ENCODE data around the gene C5. TPM values are rescaled to one million over a fixed set of nuclear protein-coding genes. Genes with fewer than 3 reads are reported as not detected.

C5 gene
- total RNA-seq, 5 donors from 2014 or later (not counting 1 experiment from before 2014, with no cell fraction given), result 0.90 to 2.4 (median 1.7) TPM

- Histone ChIP-seq H3K36me3 (ENCODE audit: control insufficient read depth in 2 of 2, extremely low read depth in 1 of 2, insufficient read depth in 1 of 2, low read length in 1 of 2) (peaks cover 0 to 40% of the 10 kb centered on the region in 2 donors), H3K9me3 (no peaks in the 10 kb centered on the region), H3K4me1 (ENCODE audit: control insufficient read depth in 1 of 2, extremely low read depth in 1 of 2, insufficient read depth in 2 of 2, low read length in 2 of 2) (no peaks in the 10 kb centered on the region), H3K27me3 (replicated peaks in 1 of 2; ENCODE audit: control insufficient read depth in 2 of 2, extremely low read depth in 1 of 2, insufficient read depth in 2 of 2, low read length in 1 of 2) (no peaks in the 10 kb centered on the region), H3K4me3 (ENCODE audit: control insufficient read depth in 1 of 2, extremely low read depth in 1 of 2, low read length in 1 of 2) (no peak overlapping the region), H3K27ac (ENCODE audit: low read length) (no peak overlapping the region)
- Mint-ChIP-seq H3K36me3 (peaks cover 46% of the 10 kb centered on the region), H3K27ac (no peak overlapping the region), H3K27me3 (no peaks in the 10 kb centered on the region), H3K9me3 (no peaks in the 10 kb centered on the region), H3K4me3 (no peak overlapping the region), H3K4me1 (peaks cover 22 to 27% (median 24%) of the 10 kb centered on the region in 3 donors)
- DNase-seq (no peak), ATAC-seq (replicated peaks in 1 of 4) (no peak)
- ChIA-PET POLR2A (interaction anchor here in 1 of 2 donors (0.6 kb wide), 2 partner anchors 10 to 1742 kb away, joined by 3 to 5 read pairs; no protein-coding TSS in a partner anchor), CTCF (interaction anchor here (0.7 to 1.3 kb wide), 5 partner anchors 10 to 372 kb away, joined by 3 to 6 read pairs (median 4); no protein-coding TSS in a partner anchor)
- no CpG with 5 or more reads among the region's 1 CpG for WGBS (ENCODE audit: insufficient coverage)
These were observed 32.0 kb upstream of the C5 start for GRCh38 chr9:121082075-121082474.

- peak overlapping the region; percentile 97 to 100 (median 97) for H3K4me3 Mint-ChIP-seq
- H3K9me3 Mint-ChIP-seq, result no peaks in the 10 kb centered on the region
- 0% methylated on average over 15 of the region's 19 CpGs for WGBS (ENCODE audit: insufficient coverage)
- peak overlapping the region; percentile 88 to 91 for H3K27ac Mint-ChIP-seq
- H3K27me3 Mint-ChIP-seq, result no peaks in the 10 kb centered on the region
- H3K4me3 ChIP-seq (ENCODE audit: control insufficient read depth in 1 of 2, extremely low read depth in 1 of 2, low read length in 1 of 2), result peak overlapping the region; percentile 77 to 91
- CTCF ChIA-PET, result interaction anchor here in 1 of 2 donors (0.7 to 1.9 kb wide), 6 partner anchors 10 to 455 kb away, joined by 3 to 5 read pairs (median 5); no protein-coding TSS in a partner anchor
- peak overlapping the region; percentile 80 for H3K27ac ChIP-seq (ENCODE audit: low read length)
- peaks cover 48 to 60% (median 54%) of the 10 kb centered on the region in 3 donors for H3K4me1 Mint-ChIP-seq
- peaks cover 8 to 21% of the 10 kb centered on the region in 2 experiments for H3K4me1 ChIP-seq (ENCODE audit: control insufficient read depth in 1 of 2, extremely low read depth in 1 of 2, insufficient read depth in 2 of 2, low read length in 2 of 2)
- POLR2A ChIA-PET, result interaction anchor here in 1 of 2 donors (1.9 kb wide), 1 partner anchor 46 kb away, joined by 6 read pairs; no protein-coding TSS in a partner anchor
- H3K36me3 Mint-ChIP-seq, result peaks cover 7% of the 10 kb centered on the region
- H3K27me3 ChIP-seq (replicated peaks in 1 of 2; ENCODE audit: control insufficient read depth in 2 of 2, extremely low read depth in 1 of 2, insufficient read depth in 2 of 2, low read length in 1 of 2), result no peaks in the 10 kb centered on the region
- DNase-seq, result peak in 16 of 35 experiments; percentile 1 to 62 (median 12)
- no peaks in the 10 kb centered on the region for H3K9me3 ChIP-seq
- peaks cover 0 to 9% of the 10 kb centered on the region in 2 donors for H3K36me3 ChIP-seq (ENCODE audit: control insufficient read depth in 2 of 2, extremely low read depth in 1 of 2, insufficient read depth in 1 of 2, low read length in 1 of 2)
- peak; percentile 17 to 43 (median 31) for ATAC-seq (replicated peaks in 1 of 4)
These were observed 25.4 kb upstream of the C5 start for GRCh38 chr9:121075251-121076036.

- Mint-ChIP-seq H3K9me3 (no peaks in the 10 kb centered on the region), H3K4me1 (peaks cover 48 to 59% (median 54%) of the 10 kb centered on the region in 3 donors), H3K27ac (peak within 1 kb of the TSS; percentile 88 to 91), H3K36me3 (no peaks in the 10 kb centered on the region), H3K4me3 (peak within 1 kb of the TSS; percentile 97 to 100 (median 97)), H3K27me3 (no peaks in the 10 kb centered on the region)
- no peaks in the 10 kb centered on the region for H3K27me3 ChIP-seq (replicated peaks in 1 of 2; ENCODE audit: control insufficient read depth in 2 of 2, extremely low read depth in 1 of 2, insufficient read depth in 2 of 2, low read length in 1 of 2)
- CTCF ChIA-PET, result interaction anchor here in 1 of 2 donors (0.5 to 0.9 kb wide), 2 partner anchors 15 to 455 kb away, joined by 3 read pairs; no protein-coding TSS in a partner anchor
- no peaks in the 10 kb centered on the region for H3K9me3 ChIP-seq
- H3K27ac ChIP-seq (ENCODE audit: low read length), result peak within 1 kb of the TSS; percentile 80
- POLR2A ChIA-PET, result no interaction called here
- WGBS (ENCODE audit: insufficient coverage), result under 1% methylated on average over 84 of the region's 85 CpGs
- peak within 1 kb of the TSS; percentile 77 to 91 for H3K4me3 ChIP-seq (ENCODE audit: control insufficient read depth in 1 of 2, extremely low read depth in 1 of 2, low read length in 1 of 2)
- peaks cover 8 to 21% of the 10 kb centered on the region in 2 experiments for H3K4me1 ChIP-seq (ENCODE audit: control insufficient read depth in 1 of 2, extremely low read depth in 1 of 2, insufficient read depth in 2 of 2, low read length in 2 of 2)
- H3K36me3 ChIP-seq (ENCODE audit: control insufficient read depth in 2 of 2, extremely low read depth in 1 of 2, insufficient read depth in 1 of 2, low read length in 1 of 2), result peaks cover 0 to under 1% of the 10 kb centered on the region in 2 donors
- peak; percentile 63 to 90 (median 78) for DNase-seq
- peak; percentile 80 to 89 (median 81) for ATAC-seq (replicated peaks in 1 of 4)
These were observed 24.5 kb upstream of the C5 start, which contains the start of gene CNTRL for GRCh38 chr9:121074370-121075250. Gene CNTRL (plus strand): TSS chr9:121074955. CDS start chr9:121088327, 13,372 bp downstream.

GRCh38 chr9:121073038-121073437 lies 23.0 kb upstream of the C5 start:
- ChIA-PET CTCF (interaction anchor here (0.6 to 3.5 kb wide), 5 partner anchors 12 to 371 kb away, joined by 4 to 28 read pairs (median 5); no protein-coding TSS in a partner anchor), POLR2A (no interaction called here)
- Histone ChIP-seq H3K27me3 (replicated peaks in 1 of 2; ENCODE audit: control insufficient read depth in 2 of 2, extremely low read depth in 1 of 2, insufficient read depth in 2 of 2, low read length in 1 of 2) (no peaks in the 10 kb centered on the region), H3K4me3 (ENCODE audit: control insufficient read depth in 1 of 2, extremely low read depth in 1 of 2, low read length in 1 of 2) (no peak overlapping the region), H3K9me3 (no peaks in the 10 kb centered on the region), H3K4me1 (ENCODE audit: control insufficient read depth in 1 of 2, extremely low read depth in 1 of 2, insufficient read depth in 2 of 2, low read length in 2 of 2) (peaks cover 8 to 21% of the 10 kb centered on the region in 2 experiments), H3K27ac (ENCODE audit: low read length) (no peak overlapping the region), H3K36me3 (ENCODE audit: control insufficient read depth in 2 of 2, extremely low read depth in 1 of 2, insufficient read depth in 1 of 2, low read length in 1 of 2) (no peaks in the 10 kb centered on the region)
- H3K4me3 Mint-ChIP-seq, result peak overlapping the region; percentile 97 to 100 (median 97)
- WGBS (ENCODE audit: insufficient coverage), result no CpG with 5 or more reads among the region's 4 CpGs
- H3K36me3 Mint-ChIP-seq, result no peaks in the 10 kb centered on the region
- peaks cover 48 to 57% (median 48%) of the 10 kb centered on the region in 3 donors for H3K4me1 Mint-ChIP-seq
- ATAC-seq (replicated peaks in 1 of 4), result no peak
- no peaks in the 10 kb centered on the region for H3K27me3 Mint-ChIP-seq
- peak overlapping the region in 1 of 2 donors; percentile 44 for H3K27ac Mint-ChIP-seq
- peaks cover 0 to 5% (median 0%) of the 10 kb centered on the region in 3 donors for H3K9me3 Mint-ChIP-seq
- no peak for DNase-seq

- WGBS (ENCODE audit: insufficient coverage), result 10% methylated on average over 2 of the region's 16 CpGs
- peaks cover 8 to 21% of the 10 kb centered on the region in 2 experiments for H3K4me1 ChIP-seq (ENCODE audit: control insufficient read depth in 1 of 2, extremely low read depth in 1 of 2, insufficient read depth in 2 of 2, low read length in 2 of 2)
- ChIA-PET POLR2A (interaction anchor here (0.7 to 0.9 kb wide), 3 partner anchors 10 to 363 kb away, joined by 3 to 4 read pairs (median 3); no protein-coding TSS in a partner anchor), CTCF (interaction anchor here (0.6 to 3.5 kb wide), 15 partner anchors 8 to 1858 kb away, joined by 3 to 28 read pairs (median 4); no protein-coding TSS in a partner anchor)
- peak overlapping the region; percentile 58 for H3K27ac ChIP-seq (ENCODE audit: low read length)
- H3K4me3 Mint-ChIP-seq, result peak overlapping the region; percentile 91 to 100 (median 97)
- ATAC-seq (replicated peaks in 1 of 4), result peak in 3 of 4 experiments; percentile 3 to 13 (median 6)
- no peaks in the 10 kb centered on the region for H3K9me3 ChIP-seq
- peak in 15 of 35 experiments; percentile 3 to 62 (median 16) for DNase-seq
- H3K9me3 Mint-ChIP-seq, result peaks cover 0 to 10% (median 0%) of the 10 kb centered on the region in 3 donors
- peaks cover 0 to 5% of the 10 kb centered on the region in 2 donors for H3K36me3 ChIP-seq (ENCODE audit: control insufficient read depth in 2 of 2, extremely low read depth in 1 of 2, insufficient read depth in 1 of 2, low read length in 1 of 2)
- H3K36me3 Mint-ChIP-seq, result peaks cover 4% of the 10 kb centered on the region
- H3K4me3 ChIP-seq (ENCODE audit: control insufficient read depth in 1 of 2, extremely low read depth in 1 of 2, low read length in 1 of 2), result peak overlapping the region; percentile 36 to 59
- H3K27me3 ChIP-seq (replicated peaks in 1 of 2; ENCODE audit: control insufficient read depth in 2 of 2, extremely low read depth in 1 of 2, insufficient read depth in 2 of 2, low read length in 1 of 2), result no peaks in the 10 kb centered on the region
- peaks cover 42 to 53% (median 43%) of the 10 kb centered on the region in 3 donors for H3K4me1 Mint-ChIP-seq
- peak overlapping the region; percentile 88 to 93 for H3K27ac Mint-ChIP-seq
- H3K27me3 Mint-ChIP-seq, result no peaks in the 10 kb centered on the region
These were observed 21.8 kb upstream of the C5 start for GRCh38 chr9:121071756-121072421.
